ENCODE data around the gene CREB5.

- TF ChIP-seq EZH2phosphoT487 (IDR thresholded peaks at IDR 0.05; ENCODE audit: unreplicated experiment) (no peak), CTCF (conservative IDR thresholded peaks at IDR 0.05; ENCODE audit: low read depth in 2 of 2) (no peak), NANOG (IDR thresholded peaks at IDR 0.05; ENCODE audit: borderline replicate concordance) (no peak)
These were observed 347.2 kb downstream of the CREB5 start for GRCh38 chr7:28759475-28759971.
